Effector CD8-positive, alpha-beta T cell (primary cell): ENCODE measurements around the gene IL10RB.

Source experiments
- DNase-seq: peaks from one replicate; lab custom pipeline; 2025; lab: John Stamatoyannopoulos, UW

Gene IL10RB

GRCh38 chr21:33330726-33331125, 64.6 kb downstream of the IL10RB start:
- no peak for DNase-seq

- DNase-seq, result no peak
These were observed 66.0 kb downstream of the IL10RB start for GRCh38 chr21:33332143-33332542.

- DNase-seq, result no peak
These were observed 68.0 kb downstream of the IL10RB start for GRCh38 chr21:33334191-33334590.

- no peak for DNase-seq
These were observed 68.7 kb downstream of the IL10RB start for GRCh38 chr21:33334824-33335223.

GRCh38 chr21:33339135-33339534, 73.0 kb downstream of the IL10RB start:
- no peak for DNase-seq

- DNase-seq, result no peak
These were observed 73.8 kb downstream of the IL10RB start for GRCh38 chr21:33339918-33340317.

GRCh38 chr21:33345751-33346238, 79.6 kb downstream of the IL10RB start:
- DNase-seq, result no peak
